Keratinocyte (primary cell): ENCODE data around the gene TBXT. TPM values are rescaled to one million over a fixed set of nuclear protein-coding genes. Genes with fewer than 3 reads are reported as not detected.
"Not testable (repeated sequence)": the region's sequence is repeated elsewhere in the genome, so short reads cannot be mapped to it uniquely, and the experiment has no call there.

Experiments used
- DNase-seq: peaks from one replicate; pipeline ENCODE4 v3.0.0-alpha.2; 2011; ENCODE audit warnings: low read depth, missing footprints, low spot score
- FAIRE-seq: peaks from 2 replicates; lab custom pipeline; 2011; peaks lifted over from hg19 to GRCh38; lab: Jason Lieb, UNC
- H2AFZ ChIP-seq: 2 replicates; pipeline ENCODE4 v1.6.0; 2012; ENCODE audit warnings: low read length, control low read depth, inconsistent platforms; ENCODE audit not compliant: control insufficient read depth
- H3K27ac ChIP-seq: 2 replicates; pipeline ENCODE4 v1.5.1; 2011; ENCODE audit warnings: low read length; ENCODE audit not compliant: control insufficient read depth, insufficient read depth
- H3K27me3 ChIP-seq: 3 replicates; pipeline ENCODE4 v1.6.0; 2011; ENCODE audit warnings: low read length; ENCODE audit not compliant: control insufficient read depth, insufficient read depth; ENCODE audit errors: extremely low read depth
- H3K36me3 ChIP-seq, 2 experiments: 2 replicates in 1 of 2; 3 replicates in 1 of 2; pipeline ENCODE4 v1.5.1; 2011; ENCODE audit warnings: low read length in 2 of 2, mild to moderate bottlenecking in 1 of 2; ENCODE audit not compliant: control insufficient read depth in 2 of 2, insufficient read depth in 2 of 2; ENCODE audit errors: extremely low read depth in 1 of 2
- H3K4me1 ChIP-seq: 3 replicates; pipeline ENCODE4 v1.5.1; 2011; ENCODE audit warnings: low read length; ENCODE audit not compliant: control insufficient read depth, insufficient read depth; ENCODE audit errors: extremely low read depth
- H3K4me2 ChIP-seq: 3 replicates; pipeline ENCODE4 v1.6.0; 2011; ENCODE audit warnings: low read depth, low read length; ENCODE audit not compliant: control insufficient read depth, insufficient read depth; ENCODE audit errors: extremely low read depth
- H3K4me3 ChIP-seq, 3 experiments: fragments of 200-600 bp in 1 of 3; sonication (generic) in 1 of 3; 2 replicates in 2 of 3; 3 replicates in 1 of 3; pipeline ENCODE4 v1.5.1; 2011 to 2016; ENCODE audit warnings: low read length in 3 of 3, mild to moderate bottlenecking in 3 of 3, control low read depth in 2 of 3, inconsistent platforms in 1 of 3, low read depth in 1 of 3, mixed read lengths in 1 of 3, mixed run types in 1 of 3, moderate library complexity in 1 of 3; ENCODE audit not compliant: control insufficient read depth in 2 of 3, insufficient read depth in 2 of 3; ENCODE audit errors: extremely low read depth in 1 of 3
- H3K79me2 ChIP-seq: 2 replicates; pipeline ENCODE4 v1.6.0; 2012; ENCODE audit warnings: low read length; ENCODE audit not compliant: control insufficient read depth, insufficient read depth
- H3K9ac ChIP-seq: 3 replicates; pipeline ENCODE4 v1.6.0; 2011; ENCODE audit warnings: low read length; ENCODE audit not compliant: control insufficient read depth, insufficient read depth; ENCODE audit errors: extremely low read depth
- H3K9me1 ChIP-seq: 3 replicates; pipeline ENCODE4 v1.6.0; 2011; ENCODE audit warnings: low read length; ENCODE audit not compliant: control insufficient read depth, insufficient read depth; ENCODE audit errors: extremely low read depth
- H3K9me3 ChIP-seq: 2 replicates; pipeline ENCODE4 v1.5.1; 2012; ENCODE audit warnings: low read depth, low read length; ENCODE audit not compliant: control insufficient read depth
- H4K20me1 ChIP-seq: 3 replicates; pipeline ENCODE4 v1.6.0; 2011; ENCODE audit warnings: low read length; ENCODE audit not compliant: control insufficient read depth, insufficient read depth; ENCODE audit errors: extremely low read depth
- CTCF ChIP-seq, 3 experiments: IDR thresholded peaks in 1 of 3; conservative IDR thresholded peaks in 1 of 3; optimal IDR thresholded peaks in 1 of 3; 2 replicates in 2 of 3; 3 replicates in 1 of 3; pipeline versions ENCODE3 to v1.5.1; 2011; ENCODE audit warnings: low read length in 3 of 3, mild to moderate bottlenecking in 3 of 3, moderate library complexity in 2 of 3, control low read depth in 1 of 3, inconsistent platforms in 1 of 3; ENCODE audit not compliant: insufficient read depth in 2 of 3; ENCODE audit errors: extremely low read depth in 1 of 3
- EZH2 ChIP-seq: IDR thresholded peaks from one replicate; pipeline ENCODE4 v1.6.1; 2012; ENCODE audit warnings: inconsistent platforms, mild to moderate bottlenecking, low read length, moderate library complexity
- dilution Hi-C: fragments of 300-500 bp; cut with MboI; formaldehyde crosslinking; loops from one replicate; pipeline ENCODE4 v1.7.0; 2020; ENCODE audit warnings: low sequenced_read_pairs; ENCODE audit not compliant: extremely low pct_ligation_motif_present
- polyA plus RNA-seq, 5 experiments: library from polyadenylated mRNA; depleted of rRNA in 3 of 5; stranded (reverse) in 3 of 5; stranded (forward) in 1 of 5; unstranded in 1 of 5; fragments of >200 nt; gene quantifications; 1 replicate in 1 of 5; 2 replicates in 3 of 5; 3 replicates in 1 of 5; pipeline versions ENCODE4 v1.2.1 to v1.2.3, GENCODE V29; 2011 to 2012; ENCODE audit warnings: missing spikeins in 2 of 5, low read depth in 1 of 5, low replicate concordance in 1 of 5

The TBXT gene
- polyA plus RNA-seq, 1 donor (not counting 4 experiments of a cell fraction or from before 2014, with no cell fraction given) = not detected

DNA sequence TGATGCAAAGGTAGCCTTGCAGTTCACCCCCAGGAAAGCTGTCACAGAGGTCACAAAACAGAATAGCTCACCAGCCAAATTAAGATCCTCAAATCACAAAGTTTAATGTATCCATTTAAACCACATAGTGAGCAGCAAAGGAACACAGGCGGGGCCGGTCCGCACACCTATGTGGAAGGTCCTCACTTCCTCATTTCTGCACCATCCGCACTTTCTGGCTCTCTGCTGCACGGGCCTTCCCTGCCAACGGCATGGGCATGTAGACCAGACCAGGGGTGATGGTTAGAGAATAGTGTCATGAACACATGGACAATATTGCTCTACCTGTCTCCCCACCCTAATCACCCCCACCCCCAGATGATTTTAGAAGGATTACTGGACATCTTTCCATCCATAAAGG lies 12.1 kb upstream of the TBXT start:
- DNase-seq (no peak), FAIRE-seq (no peak)
- Histone ChIP-seq H3K36me3 (no peaks in the 10 kb centered on the region), H3K79me2 (no peaks in the 10 kb centered on the region), H3K27ac (no peak overlapping the region), H3K9me1 (no peaks in the 10 kb centered on the region), H2AFZ (no peak overlapping the region), H3K27me3 (no peaks in the 10 kb centered on the region), H3K4me1 (no peaks in the 10 kb centered on the region), H3K9me3 (no peaks in the 10 kb centered on the region), H3K4me2 (no peak overlapping the region), H3K9ac (no peak overlapping the region), H4K20me1 (no peaks in the 10 kb centered on the region), H3K4me3 (no peak overlapping the region)
- TF ChIP-seq CTCF (optimal IDR thresholded peaks at IDR 0.05 in 1 of 3, IDR thresholded peaks at IDR 0.05 in 1 of 3, conservative IDR thresholded peaks at IDR 0.05 in 1 of 3; ENCODE audit: extremely low read depth in 1 of 3, insufficient read depth in 2 of 3, low read length in 3 of 3) (no peak), EZH2 (no peak)
- dilution Hi-C loops = no loop called here

- H4K20me1 ChIP-seq = no peaks in the 10 kb centered on the region
- H3K9me3 ChIP-seq = no peaks in the 10 kb centered on the region
- no peak for DNase-seq
- no peaks in the 10 kb centered on the region for H3K4me1 ChIP-seq
- no peaks in the 10 kb centered on the region for H3K27me3 ChIP-seq
- dilution Hi-C loops = no loop called here
- no peak overlapping the region for H3K9ac ChIP-seq
- no peaks in the 10 kb centered on the region for H3K36me3 ChIP-seq
- no peak overlapping the region for H3K4me2 ChIP-seq
- H3K27ac ChIP-seq = no peak overlapping the region
- no peak for FAIRE-seq
- H3K9me1 ChIP-seq = no peaks in the 10 kb centered on the region
- TF ChIP-seq EZH2 (no peak), CTCF (optimal IDR thresholded peaks at IDR 0.05 in 1 of 3, IDR thresholded peaks at IDR 0.05 in 1 of 3, conservative IDR thresholded peaks at IDR 0.05 in 1 of 3; ENCODE audit: extremely low read depth in 1 of 3, insufficient read depth in 2 of 3, low read length in 3 of 3) (no peak)
- H2AFZ ChIP-seq = no peak overlapping the region
- no peak overlapping the region for H3K4me3 ChIP-seq
- H3K79me2 ChIP-seq = no peaks in the 10 kb centered on the region
Observed at GRCh38 chr6:166176106-166176505, 8.5 kb upstream of the TBXT start.

DNA sequence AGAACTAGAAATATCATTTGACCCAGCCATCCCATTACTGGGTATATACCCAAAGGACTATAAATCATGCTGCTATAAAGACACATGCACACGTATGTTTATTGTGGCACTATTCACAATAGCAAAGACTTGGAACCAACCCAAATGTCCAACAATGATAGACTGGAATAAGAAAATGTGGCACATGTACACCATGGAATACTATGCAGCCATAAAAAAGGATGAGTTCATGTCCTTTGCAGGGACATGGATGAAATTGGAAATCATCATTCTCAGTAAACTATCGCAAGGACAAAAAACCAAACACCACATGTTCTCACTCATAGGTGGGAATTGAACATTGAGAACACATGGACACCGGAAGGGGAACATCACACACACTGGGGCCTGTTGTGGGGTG lies 7.4 kb upstream of the TBXT start:
- H3K79me2 ChIP-seq, DNase-seq, H3K4me2 ChIP-seq, H4K20me1 ChIP-seq, FAIRE-seq, H3K9me1 ChIP-seq, H3K9ac ChIP-seq, H3K27ac ChIP-seq, H3K4me3 ChIP-seq, dilution Hi-C loops, H3K4me1 ChIP-seq, H2AFZ ChIP-seq, H3K9me3 ChIP-seq, H3K27me3 ChIP-seq, H3K36me3 ChIP-seq: not testable (repeated sequence)
